ENCODE data around the gene HCN4. TPM values are rescaled to one million over a fixed set of nuclear protein-coding genes. Genes with fewer than 3 reads are reported as not detected.

Gene HCN4
- total and polyA plus RNA-seq, 2 experiments from 2014 or later: 59.2 to 159 TPM

- no peak for DNase-seq (ENCODE audit: low read depth in 1 of 2, low spot score in 1 of 2)
- Histone ChIP-seq H3K4me3 (no peak overlapping the region), H3K27ac (peak overlapping the region; percentile 30), H3K4me1 (ENCODE audit: low read depth) (peaks cover 22% of the 10 kb centered on the region), H3K27me3 (no peaks in the 10 kb centered on the region), H3K36me3 (peaks cover 76% of the 10 kb centered on the region), H3K9me3 (ENCODE audit: low read depth) (no peaks in the 10 kb centered on the region)
- TF ChIP-seq CTCF (IDR thresholded peaks at IDR 0.05; ENCODE audit: low read depth, low read length): no peak
These were observed 30.0 kb downstream of the HCN4 start for GRCh38 chr15:73338606-73339374.

- Histone ChIP-seq H3K9me3 (ENCODE audit: low read depth) (no peaks in the 10 kb centered on the region), H3K27me3 (no peaks in the 10 kb centered on the region), H3K36me3 (peaks cover 76% of the 10 kb centered on the region), H3K4me3 (no peak overlapping the region), H3K27ac (no peak overlapping the region), H3K4me1 (ENCODE audit: low read depth) (peaks cover 28% of the 10 kb centered on the region)
- no peak for DNase-seq (ENCODE audit: low read depth in 1 of 2, low spot score in 1 of 2)
- TF ChIP-seq CTCF (IDR thresholded peaks at IDR 0.05; ENCODE audit: low read depth, low read length): no peak
These were observed 30.7 kb downstream of the HCN4 start for GRCh38 chr15:73338058-73338457.

GRCh38 chr15:73337187-73337586 lies 31.6 kb downstream of the HCN4 start:
- Histone ChIP-seq H3K36me3 (peaks cover 75% of the 10 kb centered on the region), H3K4me1 (ENCODE audit: low read depth) (peaks cover 33% of the 10 kb centered on the region), H3K27ac (no peak overlapping the region), H3K4me3 (no peak overlapping the region), H3K9me3 (ENCODE audit: low read depth) (no peaks in the 10 kb centered on the region), H3K27me3 (no peaks in the 10 kb centered on the region)
- no peak for TF ChIP-seq CTCF (IDR thresholded peaks at IDR 0.05; ENCODE audit: low read depth, low read length)
- DNase-seq (ENCODE audit: low read depth in 1 of 2, low spot score in 1 of 2): no peak

GRCh38 chr15:73336756-73337155 lies 32.0 kb downstream of the HCN4 start:
- Histone ChIP-seq H3K4me1 (ENCODE audit: low read depth) (peaks cover 33% of the 10 kb centered on the region), H3K9me3 (ENCODE audit: low read depth) (no peaks in the 10 kb centered on the region), H3K27me3 (no peaks in the 10 kb centered on the region), H3K36me3 (peaks cover 75% of the 10 kb centered on the region), H3K27ac (no peak overlapping the region), H3K4me3 (no peak overlapping the region)
- TF ChIP-seq CTCF (IDR thresholded peaks at IDR 0.05; ENCODE audit: low read depth, low read length): no peak
- no peak for DNase-seq (ENCODE audit: low read depth in 1 of 2, low spot score in 1 of 2)

GRCh38 chr15:73335471-73335870 lies 33.3 kb downstream of the HCN4 start:
- H3K9me3 ChIP-seq (ENCODE audit: low read depth): no peaks in the 10 kb centered on the region
- H3K27me3 ChIP-seq: no peaks in the 10 kb centered on the region
- H3K36me3 ChIP-seq: peaks cover 75% of the 10 kb centered on the region
- no peak for DNase-seq (ENCODE audit: low read depth in 1 of 2, low spot score in 1 of 2)
- H3K4me1 ChIP-seq (ENCODE audit: low read depth): peaks cover 42% of the 10 kb centered on the region
- no peak overlapping the region for H3K4me3 ChIP-seq
- H3K27ac ChIP-seq: peak overlapping the region; percentile 43
- no peak for TF ChIP-seq CTCF (IDR thresholded peaks at IDR 0.05; ENCODE audit: low read depth, low read length)
